Measurements from ENCODE around the gene TRAPPC8. TPM values are rescaled to one million over a fixed set of nuclear protein-coding genes. Genes with fewer than 3 reads are reported as not detected.
"Not testable (repeated sequence)": the region's sequence is repeated elsewhere in the genome, so short reads cannot be mapped to it uniquely, and the experiment has no call there.

TRAPPC8 gene
- total RNA-seq, 1 experiment from 2014 or later, result 37.9 TPM

GRCh38 chr18:31943878-31944816, 1.2 kb upstream of the TRAPPC8 start:
- Histone ChIP-seq H3K9me3 (ENCODE audit: low read depth, low read length, poor library complexity, severe bottlenecking) (no peaks in the 10 kb centered on the region), H3K4me1 (ENCODE audit: insufficient read depth, low read length, poor library complexity, severe bottlenecking) (peaks cover 5% of the 10 kb centered on the region), H3K27ac (ENCODE audit: low read depth, low read length, poor library complexity, severe bottlenecking) (peak overlapping the region; percentile 60), H3K4me3 (ENCODE audit: low read depth, low read length, poor library complexity, severe bottlenecking) (peak overlapping the region; percentile 100), H3K36me3 (ENCODE audit: insufficient read depth, low read length, poor library complexity, severe bottlenecking) (no peaks in the 10 kb centered on the region), H3K27me3 (replicated peaks; ENCODE audit: insufficient read depth, low read depth, low read length, poor library complexity) (no peaks in the 10 kb centered on the region)
- ChIA-PET POLR2A (ENCODE audit: low non-redundant PET) (no interaction called here), CTCF (no interaction called here)
- TF ChIP-seq EZH2 (IDR thresholded peaks at IDR 0.05; ENCODE audit: borderline replicate concordance, low read depth, low read length, poor library complexity, severe bottlenecking), result no peak
- no peak for TF ChIP-seq CTCF (conservative IDR thresholded peaks at IDR 0.05; ENCODE audit: low read depth, low read length)
- intact Hi-C loops (cut with micrococcal nuclease; ENCODE audit: unreplicated experiment), result loop anchor here (10.0 kb wide), 1 partner anchor 141 kb away; no protein-coding TSS in a partner anchor
- BruUV-seq (replicated peaks), result no TSS peak
- DNase-seq (ENCODE audit: low spot score), result no peak

- no peak for DNase-seq (ENCODE audit: low spot score)
- intact Hi-C loops (cut with micrococcal nuclease; ENCODE audit: unreplicated experiment), result loop anchor here (10.0 kb wide), 1 partner anchor 142 kb away; no protein-coding TSS in a partner anchor
- H3K27ac ChIP-seq (ENCODE audit: low read depth, low read length, poor library complexity, severe bottlenecking), result peak overlapping the region; percentile 93
- BruUV-seq (replicated peaks), result no TSS peak
- POLR2A ChIA-PET (ENCODE audit: low non-redundant PET), result interaction anchor here (0.5 kb wide), 1 partner anchor 580 kb away, joined by 4 read pairs; no protein-coding TSS in a partner anchor
- peak overlapping the region; percentile 100 for H3K4me3 ChIP-seq (ENCODE audit: low read depth, low read length, poor library complexity, severe bottlenecking)
- CTCF ChIA-PET, result no interaction called here
- no peaks in the 10 kb centered on the region for H3K27me3 ChIP-seq (replicated peaks; ENCODE audit: insufficient read depth, low read depth, low read length, poor library complexity)
- no peaks in the 10 kb centered on the region for H3K9me3 ChIP-seq (ENCODE audit: low read depth, low read length, poor library complexity, severe bottlenecking)
- peaks cover 5% of the 10 kb centered on the region for H3K4me1 ChIP-seq (ENCODE audit: insufficient read depth, low read length, poor library complexity, severe bottlenecking)
- no peaks in the 10 kb centered on the region for H3K36me3 ChIP-seq (ENCODE audit: insufficient read depth, low read length, poor library complexity, severe bottlenecking)
- TF ChIP-seq EZH2 (IDR thresholded peaks at IDR 0.05; ENCODE audit: borderline replicate concordance, low read depth, low read length, poor library complexity, severe bottlenecking) (no peak), CTCF (conservative IDR thresholded peaks at IDR 0.05; ENCODE audit: low read depth, low read length) (no peak)
Measured at GRCh38 chr18:31942291-31942998, 483 bp downstream of the TRAPPC8 start.

- H3K9me3 ChIP-seq (ENCODE audit: low read depth, low read length, poor library complexity, severe bottlenecking), result no peaks in the 10 kb centered on the region
- H3K27me3 ChIP-seq (replicated peaks; ENCODE audit: insufficient read depth, low read depth, low read length, poor library complexity), result no peaks in the 10 kb centered on the region
- no peak for DNase-seq (ENCODE audit: low spot score)
- TF ChIP-seq CTCF (conservative IDR thresholded peaks at IDR 0.05; ENCODE audit: low read depth, low read length) (no peak), EZH2 (IDR thresholded peaks at IDR 0.05; ENCODE audit: borderline replicate concordance, low read depth, low read length, poor library complexity, severe bottlenecking) (no peak)
- peaks cover 5% of the 10 kb centered on the region for H3K4me1 ChIP-seq (ENCODE audit: insufficient read depth, low read length, poor library complexity, severe bottlenecking)
- H3K27ac ChIP-seq (ENCODE audit: low read depth, low read length, poor library complexity, severe bottlenecking), result no peak overlapping the region
- no peaks in the 10 kb centered on the region for H3K36me3 ChIP-seq (ENCODE audit: insufficient read depth, low read length, poor library complexity, severe bottlenecking)
- H3K4me3 ChIP-seq (ENCODE audit: low read depth, low read length, poor library complexity, severe bottlenecking), result peak overlapping the region; percentile 100
- POLR2A ChIA-PET (ENCODE audit: low non-redundant PET), result interaction anchor here (0.7 kb wide), 1 partner anchor 35 kb away, joined by 3 read pairs; no protein-coding TSS in a partner anchor
- CTCF ChIA-PET, result interaction anchor here (0.5 kb wide), 1 partner anchor 200 kb away, joined by 18 read pairs; no protein-coding TSS in a partner anchor
- intact Hi-C loops (cut with micrococcal nuclease; ENCODE audit: unreplicated experiment), result loop anchor here (10.0 kb wide), 1 partner anchor 144 kb away; no protein-coding TSS in a partner anchor
- TSS peak; percentile 60 for BruUV-seq (replicated peaks)
Measured at GRCh38 chr18:31941010-31941809, 1.7 kb downstream of the TRAPPC8 start.

GRCh38 chr18:31934773-31935172, 8.2 kb downstream of the TRAPPC8 start:
- BruUV-seq (replicated peaks); CTCF ChIA-PET; H3K27ac ChIP-seq (ENCODE audit: low read depth, low read length, poor library complexity, severe bottlenecking): not testable (repeated sequence)

More at GRCh38 chr18:31934773-31935172, 8.2 kb downstream of the TRAPPC8 start:
- POLR2A ChIA-PET (ENCODE audit: low non-redundant PET); intact Hi-C loops (cut with micrococcal nuclease; ENCODE audit: unreplicated experiment); H3K36me3 ChIP-seq (ENCODE audit: insufficient read depth, low read length, poor library complexity, severe bottlenecking); H3K9me3 ChIP-seq (ENCODE audit: low read depth, low read length, poor library complexity, severe bottlenecking); H3K4me3 ChIP-seq (ENCODE audit: low read depth, low read length, poor library complexity, severe bottlenecking); H3K27me3 ChIP-seq (replicated peaks; ENCODE audit: insufficient read depth, low read depth, low read length, poor library complexity); DNase-seq (ENCODE audit: low spot score): not testable (repeated sequence)
- peaks cover 22% of the 10 kb centered on the region for H3K4me1 ChIP-seq (ENCODE audit: insufficient read depth, low read length, poor library complexity, severe bottlenecking)
